HTR-8/SVneo (cell line): Measurements from ENCODE around the gene GALNS.
"Not testable (repeated sequence)": the region's sequence is repeated elsewhere in the genome, so short reads cannot be mapped to it uniquely, and the experiment has no call there.

ENCODE experiments used
- DNase-seq: peaks from one replicate; pipeline ENCODE4 v3.0.0; 2011; ENCODE audit warnings: low spot score, mixed read lengths; ENCODE audit not compliant: insufficient read length
- FAIRE-seq: peaks from 2 replicates; lab custom pipeline; 2011; peaks lifted over from hg19 to GRCh38; lab: Jason Lieb, UNC

The GALNS gene

GRCh38 chr16:88891083-88891482 lies 34.3 kb upstream of the GALNS start:
- no peak for FAIRE-seq
- DNase-seq: no peak

GRCh38 chr16:88889702-88890352 lies 33.1 kb upstream of the GALNS start:
- not testable (repeated sequence) for FAIRE-seq

GRCh38 chr16:88888461-88889387 lies 32.0 kb upstream of the GALNS start:
- FAIRE-seq (no peak), DNase-seq (no peak)

More at GRCh38 chr16:88889702-88890352, 33.1 kb upstream of the GALNS start:
- not testable (repeated sequence) for DNase-seq

GRCh38 chr16:88888057-88888456 lies 31.3 kb upstream of the GALNS start:
- DNase-seq (no peak), FAIRE-seq (no peak)

GRCh38 chr16:88886845-88887521 lies 30.2 kb upstream of the GALNS start:
- DNase-seq: no peak

GRCh38 chr16:88886420-88886844 lies 29.7 kb upstream of the GALNS start:
- DNase-seq (no peak), FAIRE-seq (no peak)

More at GRCh38 chr16:88886845-88887521, 30.2 kb upstream of the GALNS start:
- FAIRE-seq: no peak

GRCh38 chr16:88885693-88886280 lies 29.0 kb upstream of the GALNS start:
- FAIRE-seq: no peak

GRCh38 chr16:88884569-88885271 lies 28.0 kb upstream of the GALNS start:
- DNase-seq (no peak), FAIRE-seq (no peak)

More at GRCh38 chr16:88885693-88886280, 29.0 kb upstream of the GALNS start:
- no peak for DNase-seq

- FAIRE-seq (no peak), DNase-seq (no peak)
Observed at GRCh38 chr16:88883946-88884345, 27.2 kb upstream of the GALNS start.

- no peak for FAIRE-seq
- DNase-seq: no peak
Observed at GRCh38 chr16:88883117-88883895, 26.6 kb upstream of the GALNS start.

GRCh38 chr16:88882358-88883030 lies 25.7 kb upstream of the GALNS start:
- no peak for DNase-seq
- peak; percentile 79 for FAIRE-seq

- no peak for DNase-seq
- no peak for FAIRE-seq
Observed at GRCh38 chr16:88881675-88882357, 25.1 kb upstream of the GALNS start.

- no peak for FAIRE-seq
- DNase-seq: no peak
Observed at GRCh38 chr16:88881007-88881615, 24.4 kb upstream of the GALNS start.

GRCh38 chr16:88880226-88881006 lies 23.7 kb upstream of the GALNS start:
- no peak for FAIRE-seq
- no peak for DNase-seq

GRCh38 chr16:88879788-88880055 lies 23.0 kb upstream of the GALNS start:
- no peak for DNase-seq
- FAIRE-seq: no peak

- FAIRE-seq (peak; percentile 46), DNase-seq (no peak)
Observed at GRCh38 chr16:88878967-88879787, 22.4 kb upstream of the GALNS start.
